A549 (cell line): Measurements from ENCODE around the gene CNNM3.

Experiments
- BHLHE40 ChIP-seq: IDR thresholded peaks from 2 replicates; pipeline ENCODE4 v1.6.1; 2012; ENCODE audit warnings: low read depth, low read length, inconsistent platforms
- CHD4 ChIP-seq: fragments of 200-600 bp; sonication (generic); IDR thresholded peaks from 2 replicates; pipeline ENCODE4 v1.6.1; 2016; ENCODE audit warnings: antibody characterized with exemption, mild to moderate bottlenecking, borderline replicate concordance
- CTCF ChIP-seq: fragments of >200 bp; sonication (Bioruptor Twin); formaldehyde crosslinking; IDR thresholded peaks from 3 replicates; pipeline ENCODE4 v1.5.1; 2016
- ESRRA ChIP-seq: fragments of 150-350 bp; IDR thresholded peaks from 2 replicates; pipeline ENCODE4 v1.6.1; 2014; ENCODE audit warnings: mild to moderate bottlenecking, low read length, borderline replicate concordance
- HMGXB4 ChIP-seq: fragments of 250-450 bp; sonication (Bioruptor Pico); IDR thresholded peaks from 2 replicates; pipeline ENCODE4 v1.5.0; 2021; ENCODE audit warnings: mild to moderate bottlenecking, moderate library complexity, borderline replicate concordance
- JUN ChIP-seq, 2 experiments: fragments of >200 bp; sonication (Bioruptor Twin); formaldehyde crosslinking; IDR thresholded peaks; 2 replicates in 1 of 2; 3 replicates in 1 of 2; pipeline ENCODE4 v1.6.1; 2016 to 2017
- KDM1A ChIP-seq: fragments of 200-600 bp; sonication (generic); IDR thresholded peaks from 2 replicates; pipeline ENCODE4 v1.6.1; 2016; ENCODE audit warnings: low read depth, mild to moderate bottlenecking
- MAX ChIP-seq: IDR thresholded peaks from 2 replicates; pipeline ENCODE4 v1.6.1; 2012
- PHF8 ChIP-seq: fragments of 200-600 bp; sonication (generic); IDR thresholded peaks from 2 replicates; pipeline ENCODE4 v1.6.1; 2016; ENCODE audit warnings: low read depth, mild to moderate bottlenecking, antibody characterized with exemption, moderate library complexity, borderline replicate concordance
- POLR2A ChIP-seq: IDR thresholded peaks from 2 replicates; pipeline ENCODE4 v1.6.1; 2012; ENCODE audit warnings: mild to moderate bottlenecking, low read length
- RAD21 ChIP-seq, 2 experiments: fragments of >200 bp in 1 of 2; sonication (Bioruptor Twin) in 1 of 2; formaldehyde crosslinking in 1 of 2; IDR thresholded peaks in 1 of 2; conservative IDR thresholded peaks in 1 of 2; 2 replicates in 1 of 2; 3 replicates in 1 of 2; pipeline ENCODE4 v1.6.1; 2012 to 2018; ENCODE audit warnings: inconsistent platforms in 1 of 2
- RARB ChIP-seq: fragments of 250-450 bp; sonication (Bioruptor Pico); IDR thresholded peaks from 2 replicates; pipeline ENCODE4 v1.8.0; 2021; ENCODE audit warnings: mild to moderate bottlenecking, moderate library complexity
- TP53 ChIP-seq: fragments of 250-450 bp; sonication (Bioruptor Pico); IDR thresholded peaks from 2 replicates; pipeline ENCODE4 v1.5.0; 2021; ENCODE audit warnings: mild to moderate bottlenecking, moderate library complexity
- ZSCAN20 ChIP-seq: fragments of 250-450 bp; sonication (Bioruptor Pico); IDR thresholded peaks from 2 replicates; pipeline ENCODE4 v1.8.0; 2022; ENCODE audit warnings: mild to moderate bottlenecking, moderate library complexity

GRCh38 chr2:96771796-96772618 lies 44.1 kb upstream of the CNNM3 start:
- no peak for TF ChIP-seq MAX
- no peak for TF ChIP-seq POLR2A
- TF ChIP-seq ZSCAN20 (CRISPR knock-in tag), result no peak
- no peak for TF ChIP-seq ESRRA
- TF ChIP-seq CHD4, result no peak
- TF ChIP-seq BHLHE40, result no peak
- TF ChIP-seq RARB (CRISPR knock-in tag), result no peak
- no peak for TF ChIP-seq CTCF
- TF ChIP-seq JUN (IDR thresholded peaks at IDR 0.05), result no peak
- no peak for TF ChIP-seq KDM1A
- TF ChIP-seq HMGXB4 (CRISPR knock-in tag), result no peak
- TF ChIP-seq TP53 (CRISPR knock-in tag), result no peak
- no peak for TF ChIP-seq RAD21 (conservative IDR thresholded peaks at IDR 0.05 in 1 of 2, IDR thresholded peaks at IDR 0.05 in 1 of 2)
- no peak for TF ChIP-seq PHF8
